A673 (cell line): ENCODE measurements around the gene PRSS3. TPM values are rescaled to one million over a fixed set of nuclear protein-coding genes. Genes with fewer than 3 reads are reported as not detected.
A peak's percentile ranks its signal among the peaks of the same experiment; 100 is the strongest.

ENCODE experiments used
- BruUV-seq: library from RNA; stranded (reverse); fragments of 400-500 nt; replicated peaks from 2 replicates; lab custom pipeline; 2021; lab: Mats Ljungman, UMichigan
- CTCF ChIA-PET: fragments of 300-600 bp; sonication (Branson Sonifier 250); formaldehyde crosslinking; loops from one replicate; lab custom pipeline; 2022; ENCODE audit warnings: antibody characterized with exemption; lab: Charles Lee
- POLR2A ChIA-PET: fragments of 300-600 bp; sonication (Branson Sonifier 250); formaldehyde crosslinking; loops from one replicate; lab custom pipeline; 2022; ENCODE audit warnings: antibody characterized with exemption; ENCODE audit not compliant: low non-redundant PET; lab: Charles Lee
- DNase-seq: peaks from one replicate; pipeline ENCODE4 v3.0.0-alpha.2; 2015; ENCODE audit warnings: low spot score
- H3K27ac ChIP-seq: fragments of 200-600 bp; sonication (generic); 2 replicates; pipeline ENCODE4 v1.5.1; 2016; ENCODE audit warnings: mixed run types, low read depth, mild to moderate bottlenecking, mixed read lengths, antibody characterized with exemption, low read length; ENCODE audit not compliant: poor library complexity, severe bottlenecking
- H3K27me3 ChIP-seq: fragments of 200-600 bp; sonication (generic); replicated peaks from 2 replicates; pipeline ENCODE4 v1.6.1; 2017; ENCODE audit warnings: mixed run types, low read depth, mild to moderate bottlenecking, mixed read lengths, antibody characterized with exemption, low read length; ENCODE audit not compliant: insufficient read depth, poor library complexity
- H3K36me3 ChIP-seq: fragments of 200-600 bp; sonication (generic); 2 replicates; pipeline ENCODE4 v1.6.1; 2016; ENCODE audit warnings: mixed run types, mild to moderate bottlenecking, mixed read lengths, antibody characterized with exemption, low read length; ENCODE audit not compliant: insufficient read depth, poor library complexity, severe bottlenecking
- H3K4me1 ChIP-seq: fragments of 200-600 bp; sonication (generic); 2 replicates; pipeline ENCODE4 v1.6.1; 2017; ENCODE audit warnings: mixed run types, mild to moderate bottlenecking, mixed read lengths, antibody characterized with exemption, low read length; ENCODE audit not compliant: insufficient read depth, poor library complexity, severe bottlenecking
- H3K4me3 ChIP-seq: fragments of 200-600 bp; sonication (generic); 2 replicates; pipeline ENCODE4 v1.5.1; 2016; ENCODE audit warnings: low read depth, mixed run types, mild to moderate bottlenecking, mixed read lengths, low read length; ENCODE audit not compliant: poor library complexity, severe bottlenecking
- H3K9me3 ChIP-seq: fragments of 200-600 bp; sonication (generic); 2 replicates; pipeline ENCODE4 v1.6.1; 2016; ENCODE audit warnings: mixed run types, low read depth, mild to moderate bottlenecking, mixed read lengths, antibody characterized with exemption, low read length; ENCODE audit not compliant: poor library complexity, severe bottlenecking
- EZH2 ChIP-seq: fragments of 200-600 bp; sonication (generic); IDR thresholded peaks from 2 replicates; pipeline ENCODE4 v1.6.1; 2017; ENCODE audit warnings: borderline replicate concordance, low read depth, mild to moderate bottlenecking, mixed read lengths, antibody characterized with exemption, low read length; ENCODE audit not compliant: poor library complexity, severe bottlenecking
- intact Hi-C: fragments of 100-400 bp; cut with micrococcal nuclease; formaldehyde crosslinking; loops from one replicate; pipeline ENCODE4 v1.10.0; 2022; ENCODE audit not compliant: unreplicated experiment
- total RNA-seq: library from RNA; stranded (reverse); gene quantifications from 2 replicates; pipeline ENCODE4 v1.2.3, GENCODE V29; 2021
- TF ChIP-seq, protein P1 (sequence below): fragments of 300-800, 200-600 bp; sonication (generic); conservative IDR thresholded peaks from 2 replicates; pipeline ENCODE4 v1.5.1; 2017; ENCODE audit warnings: low read depth, mild to moderate bottlenecking, antibody characterized with exemption, low read length, moderate library complexity, mixed read lengths

PRSS3 gene
- total RNA-seq, 1 experiment from 2014 or later: not detected

DNA sequence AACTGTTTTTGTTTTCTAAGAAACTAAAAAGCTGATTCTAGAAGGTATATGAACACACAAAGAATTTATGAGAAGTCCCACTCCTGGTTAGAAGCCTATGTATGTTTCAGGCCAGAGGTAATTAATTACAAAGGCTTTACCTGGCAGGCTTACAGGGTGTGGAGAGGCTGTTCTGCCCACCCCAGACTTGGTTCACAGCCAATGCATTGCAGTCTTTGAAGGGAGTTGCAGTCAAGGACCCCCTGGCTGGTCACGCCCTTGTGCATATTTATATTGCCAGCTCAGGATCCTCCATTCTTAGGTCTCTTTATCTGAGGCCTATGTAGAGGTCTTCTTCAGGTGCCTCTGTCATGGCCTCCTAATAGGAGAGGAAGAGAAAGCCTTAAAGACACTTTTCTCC lies 13.6 kb upstream of the PRSS3 start:
- H3K9me3 ChIP-seq: no peaks in the 10 kb centered on the region
- intact Hi-C loops: no loop called here
- no TSS peak for BruUV-seq
- DNase-seq: no peak
- TF ChIP-seq, protein P1, sequence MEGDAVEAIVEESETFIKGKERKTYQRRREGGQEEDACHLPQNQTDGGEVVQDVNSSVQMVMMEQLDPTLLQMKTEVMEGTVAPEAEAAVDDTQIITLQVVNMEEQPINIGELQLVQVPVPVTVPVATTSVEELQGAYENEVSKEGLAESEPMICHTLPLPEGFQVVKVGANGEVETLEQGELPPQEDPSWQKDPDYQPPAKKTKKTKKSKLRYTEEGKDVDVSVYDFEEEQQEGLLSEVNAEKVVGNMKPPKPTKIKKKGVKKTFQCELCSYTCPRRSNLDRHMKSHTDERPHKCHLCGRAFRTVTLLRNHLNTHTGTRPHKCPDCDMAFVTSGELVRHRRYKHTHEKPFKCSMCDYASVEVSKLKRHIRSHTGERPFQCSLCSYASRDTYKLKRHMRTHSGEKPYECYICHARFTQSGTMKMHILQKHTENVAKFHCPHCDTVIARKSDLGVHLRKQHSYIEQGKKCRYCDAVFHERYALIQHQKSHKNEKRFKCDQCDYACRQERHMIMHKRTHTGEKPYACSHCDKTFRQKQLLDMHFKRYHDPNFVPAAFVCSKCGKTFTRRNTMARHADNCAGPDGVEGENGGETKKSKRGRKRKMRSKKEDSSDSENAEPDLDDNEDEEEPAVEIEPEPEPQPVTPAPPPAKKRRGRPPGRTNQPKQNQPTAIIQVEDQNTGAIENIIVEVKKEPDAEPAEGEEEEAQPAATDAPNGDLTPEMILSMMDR: no peak
- no peak for TF ChIP-seq EZH2
- no peaks in the 10 kb centered on the region for H3K36me3 ChIP-seq
- no peaks in the 10 kb centered on the region for H3K27me3 ChIP-seq
- ChIA-PET CTCF (interaction anchor here (0.6 kb wide), 1 partner anchor 32 kb away, joined by 4 read pairs; no protein-coding TSS in a partner anchor), POLR2A (no interaction called here)
- H3K4me1 ChIP-seq: no peaks in the 10 kb centered on the region
- H3K27ac ChIP-seq: no peak overlapping the region
- no peak overlapping the region for H3K4me3 ChIP-seq

DNA sequence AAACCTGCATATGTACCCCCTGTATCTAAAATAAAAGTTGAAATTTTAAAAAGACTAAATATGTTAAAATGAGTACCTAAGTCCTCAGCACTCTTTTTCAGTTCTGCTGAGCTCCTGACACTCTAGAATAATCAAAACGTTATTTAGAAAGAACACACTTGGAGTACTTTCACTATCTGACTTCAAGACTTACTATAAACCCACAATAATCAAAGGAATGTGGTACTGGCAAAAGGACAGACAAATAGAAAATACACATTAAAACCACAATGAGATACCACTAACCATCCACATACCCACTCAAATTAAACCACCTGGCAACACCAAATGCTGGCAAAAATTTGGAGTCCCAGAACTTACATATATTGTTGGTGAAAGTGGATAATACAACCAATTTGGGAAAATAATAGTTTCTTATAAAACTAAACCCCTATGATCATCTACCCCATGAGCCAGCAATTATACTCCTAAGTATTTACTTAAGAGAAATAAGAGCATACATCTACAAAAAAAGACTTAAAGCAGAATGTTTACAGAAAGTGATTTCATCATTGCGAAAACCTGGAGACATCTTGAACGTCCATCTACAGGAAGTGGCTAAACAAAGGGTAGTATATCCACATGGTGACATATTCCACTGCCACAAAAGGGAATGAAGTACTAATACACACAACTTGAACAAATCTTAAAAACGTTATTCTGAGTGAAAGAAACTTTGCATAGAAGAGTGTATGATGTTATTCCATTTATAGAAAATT lies 12.8 kb upstream of the PRSS3 start:
- Histone ChIP-seq H3K27ac (no peak overlapping the region), H3K36me3 (no peaks in the 10 kb centered on the region), H3K4me1 (no peaks in the 10 kb centered on the region), H3K27me3 (no peaks in the 10 kb centered on the region), H3K4me3 (no peak overlapping the region), H3K9me3 (no peaks in the 10 kb centered on the region)
- no peak for TF ChIP-seq EZH2
- TF ChIP-seq, protein P1: no peak
- CTCF ChIA-PET: interaction anchor here (0.6 kb wide), 1 partner anchor 31 kb away, joined by 4 read pairs; no protein-coding TSS in a partner anchor
- POLR2A ChIA-PET: no interaction called here
- DNase-seq: no peak
- no TSS peak for BruUV-seq
- intact Hi-C loops: no loop called here

DNA sequence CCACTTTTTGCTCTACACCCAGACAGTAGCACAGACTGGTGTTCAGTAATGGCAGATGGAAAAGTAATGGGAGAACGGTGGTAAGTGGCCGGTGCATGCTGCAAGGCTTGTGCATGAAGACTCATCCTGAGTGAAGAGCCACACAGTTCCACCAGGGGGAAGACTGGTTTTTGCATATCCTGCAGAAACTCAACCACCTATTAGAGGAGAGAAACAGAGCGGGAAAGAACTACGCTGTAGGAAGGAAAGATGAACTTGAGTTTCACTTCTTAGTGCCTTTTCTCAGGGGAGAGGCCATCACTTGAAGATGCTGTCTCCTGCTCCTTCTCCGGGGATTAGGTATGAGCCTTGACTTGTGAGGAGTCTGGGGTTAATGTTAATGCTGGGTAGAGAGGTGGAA lies 9.4 kb upstream of the PRSS3 start:
- Histone ChIP-seq H3K27me3 (no peaks in the 10 kb centered on the region), H3K4me1 (no peaks in the 10 kb centered on the region), H3K9me3 (no peaks in the 10 kb centered on the region), H3K4me3 (no peak overlapping the region), H3K36me3 (no peaks in the 10 kb centered on the region), H3K27ac (no peak overlapping the region)
- TF ChIP-seq EZH2: no peak
- TF ChIP-seq, protein P1: peak; percentile 40
- POLR2A ChIA-PET: no interaction called here
- intact Hi-C loops: no loop called here
- DNase-seq: peak; percentile 25
- CTCF ChIA-PET: no interaction called here
- BruUV-seq: no TSS peak
